Coronary artery (tissue), 2 donors: ENCODE measurements around the gene FADS6.

ENCODE experiments used
- DNase-seq: peaks from one replicate; pipeline ENCODE4 v3.0.0-alpha.2; 2017; ENCODE audit warnings: low spot score
- H3K27ac ChIP-seq, 2 donors: fragments of 200-600 bp; sonication (generic); one replicate each; pipeline ENCODE4 v1.5.1; 2016 to 2019
- H3K4me3 ChIP-seq: fragments of 200-600 bp; sonication (generic); 2 replicates; pipeline ENCODE4 v1.5.1; 2016; ENCODE audit warnings: mild to moderate bottlenecking, moderate library complexity
- CTCF ChIP-seq: fragments of 200-600 bp; sonication (generic); IDR thresholded peaks from one replicate; pipeline ENCODE4 v1.5.1; 2019; ENCODE audit warnings: antibody characterized with exemption

The FADS6 gene

GRCh38 chr17:74882517-74883240 lies 10.8 kb downstream of the FADS6 start:
- no peak for TF ChIP-seq CTCF
- H3K4me3 ChIP-seq = no peak overlapping the region
- DNase-seq = no peak
- no peak overlapping the region for H3K27ac ChIP-seq

GRCh38 chr17:74881073-74881472 lies 12.4 kb downstream of the FADS6 start:
- no peak for TF ChIP-seq CTCF
- H3K27ac ChIP-seq = no peak overlapping the region
- H3K4me3 ChIP-seq = no peak overlapping the region
- DNase-seq = no peak

GRCh38 chr17:74879308-74879707 lies 14.1 kb downstream of the FADS6 start:
- no peak for TF ChIP-seq CTCF
- DNase-seq = no peak
- H3K27ac ChIP-seq = no peak overlapping the region

GRCh38 chr17:74878658-74879057 lies 14.8 kb downstream of the FADS6 start:
- no peak overlapping the region for H3K4me3 ChIP-seq
- no peak for DNase-seq
- TF ChIP-seq CTCF = no peak
- no peak overlapping the region for H3K27ac ChIP-seq

More at GRCh38 chr17:74879308-74879707, 14.1 kb downstream of the FADS6 start:
- no peak overlapping the region for H3K4me3 ChIP-seq

GRCh38 chr17:74877592-74878548 lies 15.6 kb downstream of the FADS6 start:
- Histone ChIP-seq H3K4me3 (no peak overlapping the region), H3K27ac (no peak overlapping the region)
- TF ChIP-seq CTCF = no peak
- no peak for DNase-seq

GRCh38 chr17:74875977-74876593 lies 17.3 kb downstream of the FADS6 start:
- H3K27ac ChIP-seq = no peak overlapping the region
- no peak overlapping the region for H3K4me3 ChIP-seq
- no peak for DNase-seq
- TF ChIP-seq CTCF = no peak
